Fibroblast of lung (primary cell): ENCODE measurements around the gene GAK. TPM values are rescaled to one million over a fixed set of nuclear protein-coding genes. Genes with fewer than 3 reads are reported as not detected.

Experiments used
- DNase-seq, 2 donors: peaks; one replicate each; pipeline versions ENCODE4 v3.0.0 to v3.0.0-alpha.2; 2010; ENCODE audit warnings: low read depth in 2 of 2
- H2AFZ ChIP-seq: 2 replicates; pipeline ENCODE4 v1.5.1; 2012; ENCODE audit warnings: low read length, control low read depth, inconsistent platforms
- H3K27ac ChIP-seq: 2 replicates; pipeline ENCODE4 v1.5.1; 2011; ENCODE audit warnings: low read length, control low read depth; ENCODE audit not compliant: insufficient read depth
- H3K27me3 ChIP-seq: 2 replicates; pipeline ENCODE4 v1.5.1; 2011; ENCODE audit warnings: mild to moderate bottlenecking, low read length; ENCODE audit not compliant: control insufficient read depth, insufficient read depth
- H3K36me3 ChIP-seq: 2 replicates; pipeline ENCODE4 v1.5.1; 2011; ENCODE audit warnings: low read length; ENCODE audit not compliant: control insufficient read depth, insufficient read depth
- H3K4me1 ChIP-seq: 2 replicates; pipeline ENCODE4 v1.5.1; 2011; ENCODE audit warnings: low read length; ENCODE audit not compliant: control insufficient read depth, insufficient read depth; ENCODE audit errors: extremely low read depth
- H3K4me2 ChIP-seq: 2 replicates; pipeline ENCODE4 v1.5.1; 2011; ENCODE audit warnings: low read length, control low read depth; ENCODE audit not compliant: insufficient read depth; ENCODE audit errors: extremely low read depth
- H3K4me3 ChIP-seq, 4 experiments: fragments of 200-600 bp in 1 of 4; sonication (generic) in 1 of 4; replicated peaks in 1 of 4; 2 replicates each; pipeline ENCODE4 v1.5.1; 2011 to 2016; ENCODE audit warnings: low read length in 4 of 4, low read depth in 3 of 4, mild to moderate bottlenecking in 3 of 4, control low read depth in 2 of 4, inconsistent platforms in 1 of 4, mixed read lengths in 1 of 4; ENCODE audit not compliant: insufficient read depth in 1 of 4; ENCODE audit errors: control extremely low read depth in 1 of 4
- H3K79me2 ChIP-seq: 2 replicates; pipeline ENCODE4 v1.5.1; 2012; ENCODE audit warnings: mild to moderate bottlenecking, low read length, inconsistent platforms; ENCODE audit not compliant: control insufficient read depth, insufficient read depth
- H3K9ac ChIP-seq: 2 replicates; pipeline ENCODE4 v1.5.1; 2011; ENCODE audit warnings: mild to moderate bottlenecking, low read length, control low read depth; ENCODE audit not compliant: insufficient read depth
- H3K9me3 ChIP-seq: 2 replicates; pipeline ENCODE4 v1.5.1; 2012; ENCODE audit warnings: low read depth, low read length; ENCODE audit not compliant: control insufficient read depth, insufficient read depth
- H4K20me1 ChIP-seq: 2 replicates; pipeline ENCODE4 v1.5.1; 2011; ENCODE audit warnings: low read length; ENCODE audit not compliant: control insufficient read depth, insufficient read depth; ENCODE audit errors: extremely low read depth
- EZH2 ChIP-seq: IDR thresholded peaks from 2 replicates; pipeline ENCODE4 v1.5.1; 2012; ENCODE audit warnings: low read length, control low read depth, mild to moderate bottlenecking; ENCODE audit errors: missing control alignments
- polyA plus RNA-seq, 2 donors: library from polyadenylated mRNA; depleted of rRNA in 1 of 2; stranded (reverse) in 1 of 2; unstranded in 1 of 2; fragments of >200 nt; gene quantifications; 2 replicates each; pipeline ENCODE4 v1.2.1, GENCODE V29; 2011 to 2012; ENCODE audit warnings: missing spikeins in 1 of 2
- total RNA-seq: library from RNA; depleted of rRNA; stranded (reverse); fragments of >200 nt; gene quantifications from 2 replicates; pipeline ENCODE4 v1.2.1, GENCODE V29; 2014
- TF ChIP-seq, protein P1 (sequence below), 2 donors: IDR thresholded peaks in 1 of 2; conservative IDR thresholded peaks in 1 of 2; 1 replicate in 1 of 2; 2 replicates in 1 of 2; pipeline ENCODE4 v1.5.1; 2011 to 2012; ENCODE audit warnings: low read length in 2 of 2, control low read depth in 1 of 2, inconsistent platforms in 1 of 2, low read depth in 1 of 2, mild to moderate bottlenecking in 1 of 2

GAK gene
- total and polyA plus RNA-seq, 2 donors (not counting 1 experiment from before 2014, with no cell fraction given): 10.1 to 48.2 TPM

DNA sequence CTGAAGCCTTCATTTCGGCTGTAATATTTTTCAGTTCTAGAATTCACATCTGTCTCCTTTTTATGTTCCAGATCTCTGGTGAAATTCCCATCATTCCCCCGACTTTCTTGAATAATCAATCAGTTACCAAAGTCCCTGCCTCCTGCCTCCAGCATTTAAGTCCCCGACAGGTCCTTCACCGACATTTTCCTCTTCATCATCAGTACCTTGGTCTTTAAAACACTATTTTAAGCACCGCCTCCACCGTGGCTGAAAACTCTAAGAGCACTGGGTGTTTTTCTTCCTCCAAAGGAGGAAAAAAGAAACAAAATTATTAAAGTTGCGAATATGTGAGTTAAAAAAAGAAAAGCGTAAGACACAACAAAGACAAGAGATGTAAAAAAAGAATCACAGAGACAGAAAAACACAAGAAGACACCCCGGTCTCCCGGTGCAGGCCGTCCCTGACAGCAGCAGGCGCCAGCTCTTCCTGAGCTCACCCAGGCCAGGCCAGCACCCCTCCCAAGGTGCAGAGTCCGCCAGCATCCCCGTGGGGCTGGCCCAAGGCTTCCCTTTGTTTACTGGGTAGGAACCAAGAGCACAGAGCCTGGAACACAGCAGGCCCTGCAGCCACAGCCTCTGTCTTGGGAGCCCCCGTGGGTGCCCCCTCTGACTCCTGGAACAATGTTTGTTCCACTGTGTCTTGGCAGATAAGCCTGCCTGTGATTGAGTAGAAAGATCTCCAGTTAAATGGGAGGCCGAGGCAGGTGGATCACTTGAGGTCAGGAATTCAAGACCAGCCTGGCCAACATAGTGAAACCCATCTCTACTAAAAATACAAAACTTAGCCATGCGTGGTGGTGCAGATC, 56.9 kb downstream of the GAK start:
- Histone ChIP-seq H3K79me2 (no peaks in the 10 kb centered on the region), H3K4me2 (no peak overlapping the region), H2AFZ (no peak overlapping the region), H3K9ac (no peak overlapping the region), H3K4me3 (no peak overlapping the region), H3K27me3 (no peaks in the 10 kb centered on the region), H3K4me1 (no peaks in the 10 kb centered on the region), H3K9me3 (no peaks in the 10 kb centered on the region), H4K20me1 (no peaks in the 10 kb centered on the region), H3K36me3 (peaks cover 29% of the 10 kb centered on the region), H3K27ac (no peak overlapping the region)
- no peak for DNase-seq
- TF ChIP-seq EZH2: no peak
- TF ChIP-seq, protein P1, sequence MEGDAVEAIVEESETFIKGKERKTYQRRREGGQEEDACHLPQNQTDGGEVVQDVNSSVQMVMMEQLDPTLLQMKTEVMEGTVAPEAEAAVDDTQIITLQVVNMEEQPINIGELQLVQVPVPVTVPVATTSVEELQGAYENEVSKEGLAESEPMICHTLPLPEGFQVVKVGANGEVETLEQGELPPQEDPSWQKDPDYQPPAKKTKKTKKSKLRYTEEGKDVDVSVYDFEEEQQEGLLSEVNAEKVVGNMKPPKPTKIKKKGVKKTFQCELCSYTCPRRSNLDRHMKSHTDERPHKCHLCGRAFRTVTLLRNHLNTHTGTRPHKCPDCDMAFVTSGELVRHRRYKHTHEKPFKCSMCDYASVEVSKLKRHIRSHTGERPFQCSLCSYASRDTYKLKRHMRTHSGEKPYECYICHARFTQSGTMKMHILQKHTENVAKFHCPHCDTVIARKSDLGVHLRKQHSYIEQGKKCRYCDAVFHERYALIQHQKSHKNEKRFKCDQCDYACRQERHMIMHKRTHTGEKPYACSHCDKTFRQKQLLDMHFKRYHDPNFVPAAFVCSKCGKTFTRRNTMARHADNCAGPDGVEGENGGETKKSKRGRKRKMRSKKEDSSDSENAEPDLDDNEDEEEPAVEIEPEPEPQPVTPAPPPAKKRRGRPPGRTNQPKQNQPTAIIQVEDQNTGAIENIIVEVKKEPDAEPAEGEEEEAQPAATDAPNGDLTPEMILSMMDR (conservative IDR thresholded peaks at IDR 0.05 in 1 of 2, IDR thresholded peaks at IDR 0.05 in 1 of 2; ENCODE audit: low read depth in 1 of 2, low read length in 2 of 2): no peak

DNA sequence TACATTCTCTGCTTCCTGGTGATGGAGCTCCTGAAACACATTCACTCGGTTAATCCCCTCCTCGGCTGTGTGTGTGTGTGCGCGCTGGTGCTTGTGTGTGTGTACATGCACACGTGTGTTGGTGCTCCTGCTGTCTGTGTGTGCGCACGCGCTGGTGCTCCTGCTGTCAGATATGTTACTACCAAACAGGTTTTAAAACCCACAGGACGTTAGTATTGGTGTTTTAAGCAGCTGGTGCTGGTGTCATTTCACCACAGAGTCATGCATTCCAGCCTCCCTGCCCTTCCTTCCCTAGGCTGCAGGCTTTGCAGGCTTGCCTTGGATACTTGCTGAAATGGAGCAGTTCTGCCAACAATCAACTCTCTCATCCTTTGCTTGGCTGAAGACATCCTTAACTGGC, 58.1 kb downstream of the GAK start:
- Histone ChIP-seq H3K9ac (no peak overlapping the region), H3K4me2 (no peak overlapping the region), H3K27me3 (no peaks in the 10 kb centered on the region), H3K4me1 (no peaks in the 10 kb centered on the region), H3K79me2 (no peaks in the 10 kb centered on the region), H3K4me3 (no peak overlapping the region), H2AFZ (no peak overlapping the region), H3K9me3 (no peaks in the 10 kb centered on the region), H3K36me3 (peaks cover 34% of the 10 kb centered on the region), H4K20me1 (no peaks in the 10 kb centered on the region), H3K27ac (no peak overlapping the region)
- no peak for TF ChIP-seq EZH2
- TF ChIP-seq, protein P1 (conservative IDR thresholded peaks at IDR 0.05 in 1 of 2, IDR thresholded peaks at IDR 0.05 in 1 of 2; ENCODE audit: low read depth in 1 of 2, low read length in 2 of 2): no peak
- no peak for DNase-seq

DNA sequence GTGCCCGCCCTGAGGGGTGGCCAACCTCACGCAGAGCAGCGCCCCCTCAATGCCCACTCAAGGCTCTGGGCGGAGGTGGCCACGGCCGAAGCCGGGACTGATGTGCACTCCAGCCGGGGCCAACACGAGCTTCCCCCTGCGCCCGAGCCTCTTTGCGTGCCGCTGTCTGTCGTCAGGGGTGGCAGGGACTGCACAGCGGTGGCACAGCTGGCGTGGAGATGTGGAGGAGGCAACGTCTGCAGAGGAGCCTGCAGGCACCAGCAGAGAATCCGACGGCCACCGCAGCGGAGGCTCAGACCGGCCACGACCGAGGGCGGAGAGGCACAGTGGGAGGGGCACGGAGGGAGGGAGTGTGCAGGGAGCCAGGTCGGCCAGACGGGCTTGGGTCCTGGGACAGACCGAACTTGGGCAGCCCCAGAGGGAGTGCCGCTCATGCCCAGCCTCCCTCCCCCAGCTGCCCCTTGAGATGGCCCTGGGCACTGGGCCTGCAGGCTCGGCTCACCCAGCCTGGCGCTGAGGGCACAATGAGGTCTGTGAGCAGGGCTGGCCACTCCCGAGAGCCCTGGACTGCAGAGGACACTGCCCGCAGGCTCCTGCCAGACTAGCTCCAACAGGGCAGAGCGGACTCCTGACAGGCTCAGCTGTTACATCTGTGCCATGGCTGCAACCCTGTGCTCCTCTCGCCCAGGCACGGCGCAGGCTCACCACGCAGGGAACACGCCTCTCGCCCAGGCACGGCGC, 59.7 kb downstream of the GAK start:
- no peaks in the 10 kb centered on the region for H3K79me2 ChIP-seq
- H3K36me3 ChIP-seq: peaks cover 38% of the 10 kb centered on the region

More for the DNA sequence above, 59.7 kb downstream of the GAK start:
- no peaks in the 10 kb centered on the region for H4K20me1 ChIP-seq
- no peak overlapping the region for H3K27ac ChIP-seq
- DNase-seq: no peak
- H3K9me3 ChIP-seq: no peaks in the 10 kb centered on the region
- H3K4me3 ChIP-seq: no peak overlapping the region
- no peaks in the 10 kb centered on the region for H3K27me3 ChIP-seq
- no peaks in the 10 kb centered on the region for H3K4me1 ChIP-seq
- H3K9ac ChIP-seq: no peak overlapping the region
- no peak overlapping the region for H3K4me2 ChIP-seq
- no peak overlapping the region for H2AFZ ChIP-seq
- TF ChIP-seq, protein P1 (conservative IDR thresholded peaks at IDR 0.05 in 1 of 2, IDR thresholded peaks at IDR 0.05 in 1 of 2; ENCODE audit: low read depth in 1 of 2, low read length in 2 of 2): no peak
- no peak for TF ChIP-seq EZH2
